Karpas-422 (cell line): ENCODE results near the gene LPAR1. TPM values are rescaled to one million over a fixed set of nuclear protein-coding genes. Genes with fewer than 3 reads are reported as not detected.

Experiments used
- DNase-seq: peaks from one replicate; pipeline ENCODE4 v3.0.0-alpha.2; 2015
- H2AFZ ChIP-seq: fragments of 200-600 bp; sonication (generic); 2 replicates; pipeline ENCODE4 v1.6.1; 2014; ENCODE audit warnings: antibody characterized with exemption, low read length, mixed read lengths
- H3K27ac ChIP-seq: fragments of 200-600 bp; sonication (generic); 2 replicates; pipeline ENCODE4 v1.5.1; 2014; ENCODE audit warnings: mild to moderate bottlenecking, low read length, moderate library complexity
- H3K27me3 ChIP-seq: fragments of 200-600 bp; sonication (generic); 2 replicates; pipeline ENCODE4 v1.6.1; 2014; ENCODE audit warnings: low read length, mixed read lengths
- H3K36me3 ChIP-seq: fragments of 200-600 bp; sonication (generic); 2 replicates; pipeline ENCODE4 v1.6.1; 2014; ENCODE audit warnings: low read length, mixed read lengths; ENCODE audit not compliant: insufficient read depth
- H3K4me1 ChIP-seq: fragments of 200-600 bp; sonication (generic); 2 replicates; pipeline ENCODE4 v1.6.1; 2014; ENCODE audit warnings: mild to moderate bottlenecking, low read length, mixed read lengths
- H3K4me2 ChIP-seq: fragments of 200-600 bp; sonication (generic); 2 replicates; pipeline ENCODE4 v1.6.1; 2014; ENCODE audit warnings: low read length, low read depth, mild to moderate bottlenecking; ENCODE audit not compliant: poor library complexity, severe bottlenecking
- H3K4me3 ChIP-seq: fragments of 200-600 bp; sonication (generic); 2 replicates; pipeline ENCODE4 v1.5.1; 2014; ENCODE audit warnings: mild to moderate bottlenecking, antibody characterized with exemption, low read length, mixed read lengths
- H3K79me2 ChIP-seq: fragments of 200-600 bp; sonication (generic); 2 replicates; pipeline ENCODE4 v1.6.1; 2014; ENCODE audit warnings: mild to moderate bottlenecking, low read length, mixed read lengths
- H3K9ac ChIP-seq: fragments of 200-600 bp; sonication (generic); 2 replicates; pipeline ENCODE4 v1.6.0; 2014; ENCODE audit warnings: low read length
- H3K9me2 ChIP-seq: fragments of 200-600 bp; sonication (generic), shearing (Covaris generic); replicated peaks from 2 replicates; pipeline ENCODE4 v1.6.0; 2014; ENCODE audit warnings: mild to moderate bottlenecking, low read length, moderate library complexity; ENCODE audit not compliant: insufficient read depth
- H3K9me3 ChIP-seq: fragments of 300-700, 200-600 bp; sonication (generic); 2 replicates; pipeline ENCODE4 v1.6.1; 2014; ENCODE audit warnings: low read length, mixed read lengths
- H4K20me1 ChIP-seq: fragments of 200-600 bp; sonication (generic); 2 replicates; pipeline ENCODE4 v1.6.1; 2014; ENCODE audit warnings: mild to moderate bottlenecking, antibody characterized with exemption, low read length, low read depth; ENCODE audit not compliant: insufficient read depth
- total RNA-seq: library from RNA; depleted of rRNA; stranded (reverse); fragments of >200 nt; shearing (Covaris generic); gene quantifications from 2 replicates; pipeline ENCODE4 v1.2.3, GENCODE V29; 2014; ENCODE audit warnings: low replicate concordance

LPAR1 gene
- total RNA-seq, 1 experiment from 2014 or later: not detected

- Histone ChIP-seq H3K79me2 (no peaks in the 10 kb centered on the region), H3K36me3 (no peaks in the 10 kb centered on the region), H3K27ac (no peak overlapping the region), H3K4me1 (no peaks in the 10 kb centered on the region), H3K4me2 (no peak overlapping the region), H2AFZ (no peak overlapping the region), H3K27me3 (no peaks in the 10 kb centered on the region), H3K9me3 (no peaks in the 10 kb centered on the region), H3K4me3 (no peak overlapping the region), H3K9ac (no peak overlapping the region), H3K9me2 (no peaks in the 10 kb centered on the region), H4K20me1 (no peaks in the 10 kb centered on the region)
- DNase-seq: no peak
Measured at GRCh38 chr9:111036429-111036789, 1.9 kb downstream of the LPAR1 start.

- no peaks in the 10 kb centered on the region for H4K20me1 ChIP-seq
- H3K9me2 ChIP-seq: no peaks in the 10 kb centered on the region
- no peaks in the 10 kb centered on the region for H3K27me3 ChIP-seq
- H3K27ac ChIP-seq: no peak overlapping the region
- H3K4me1 ChIP-seq: no peaks in the 10 kb centered on the region
- H3K9ac ChIP-seq: no peak overlapping the region
- no peaks in the 10 kb centered on the region for H3K36me3 ChIP-seq
- no peaks in the 10 kb centered on the region for H3K79me2 ChIP-seq
- H3K9me3 ChIP-seq: no peaks in the 10 kb centered on the region
- H3K4me2 ChIP-seq: no peak overlapping the region
- no peak for DNase-seq
- H3K4me3 ChIP-seq: no peak overlapping the region
- no peak overlapping the region for H2AFZ ChIP-seq
Measured at GRCh38 chr9:111035543-111036428, 2.5 kb downstream of the LPAR1 start.

- H3K4me3 ChIP-seq: no peak overlapping the region
- no peak for DNase-seq
- H3K9me3 ChIP-seq: no peaks in the 10 kb centered on the region
- no peaks in the 10 kb centered on the region for H3K4me1 ChIP-seq
- H2AFZ ChIP-seq: no peak overlapping the region
- no peaks in the 10 kb centered on the region for H3K9me2 ChIP-seq
- H3K9ac ChIP-seq: no peak overlapping the region
- H3K36me3 ChIP-seq: no peaks in the 10 kb centered on the region
- no peak overlapping the region for H3K27ac ChIP-seq
- H3K79me2 ChIP-seq: no peaks in the 10 kb centered on the region
- H3K4me2 ChIP-seq: no peak overlapping the region
- no peaks in the 10 kb centered on the region for H4K20me1 ChIP-seq
- H3K27me3 ChIP-seq: no peaks in the 10 kb centered on the region
Measured at GRCh38 chr9:111034898-111035539, 3.3 kb downstream of the LPAR1 start.

GRCh38 chr9:111034170-111034897 is 3.9 kb downstream of the LPAR1 start:
- H3K4me2 ChIP-seq: no peak overlapping the region
- no peak overlapping the region for H3K4me3 ChIP-seq
- no peaks in the 10 kb centered on the region for H3K9me2 ChIP-seq
- no peaks in the 10 kb centered on the region for H4K20me1 ChIP-seq
- H3K9ac ChIP-seq: no peak overlapping the region
- H3K9me3 ChIP-seq: no peaks in the 10 kb centered on the region
- H3K27ac ChIP-seq: no peak overlapping the region
- no peak overlapping the region for H2AFZ ChIP-seq
- no peaks in the 10 kb centered on the region for H3K79me2 ChIP-seq
- no peak for DNase-seq
- no peaks in the 10 kb centered on the region for H3K27me3 ChIP-seq
- no peaks in the 10 kb centered on the region for H3K36me3 ChIP-seq
- no peaks in the 10 kb centered on the region for H3K4me1 ChIP-seq

GRCh38 chr9:111030492-111030891 is 7.8 kb downstream of the LPAR1 start:
- Histone ChIP-seq H3K9me2 (no peaks in the 10 kb centered on the region), H4K20me1 (no peaks in the 10 kb centered on the region), H3K27ac (no peak overlapping the region), H3K4me1 (no peaks in the 10 kb centered on the region), H3K9ac (no peak overlapping the region), H3K9me3 (no peaks in the 10 kb centered on the region), H3K4me2 (no peak overlapping the region), H3K4me3 (no peak overlapping the region), H2AFZ (no peak overlapping the region), H3K79me2 (no peaks in the 10 kb centered on the region), H3K36me3 (no peaks in the 10 kb centered on the region), H3K27me3 (no peaks in the 10 kb centered on the region)
- no peak for DNase-seq

GRCh38 chr9:111029260-111029659 is 9.0 kb downstream of the LPAR1 start:
- no peaks in the 10 kb centered on the region for H3K4me1 ChIP-seq

GRCh38 chr9:111027798-111028197 is 10.5 kb downstream of the LPAR1 start:
- H2AFZ ChIP-seq: no peak overlapping the region
- no peaks in the 10 kb centered on the region for H4K20me1 ChIP-seq
- no peaks in the 10 kb centered on the region for H3K27me3 ChIP-seq
- H3K79me2 ChIP-seq: no peaks in the 10 kb centered on the region
- DNase-seq: no peak
- H3K4me2 ChIP-seq: no peak overlapping the region
- no peaks in the 10 kb centered on the region for H3K4me1 ChIP-seq
- no peak overlapping the region for H3K27ac ChIP-seq
- H3K9me2 ChIP-seq: no peaks in the 10 kb centered on the region
- no peak overlapping the region for H3K4me3 ChIP-seq
- H3K9me3 ChIP-seq: no peaks in the 10 kb centered on the region
- no peaks in the 10 kb centered on the region for H3K36me3 ChIP-seq
- H3K9ac ChIP-seq: no peak overlapping the region

More at GRCh38 chr9:111029260-111029659, 9.0 kb downstream of the LPAR1 start:
- H3K36me3 ChIP-seq: no peaks in the 10 kb centered on the region
- H3K27me3 ChIP-seq: no peaks in the 10 kb centered on the region
- H3K9me3 ChIP-seq: no peaks in the 10 kb centered on the region
- no peak overlapping the region for H3K4me2 ChIP-seq
- no peak overlapping the region for H2AFZ ChIP-seq
- H3K79me2 ChIP-seq: no peaks in the 10 kb centered on the region
- no peaks in the 10 kb centered on the region for H3K9me2 ChIP-seq
- no peak for DNase-seq
- no peak overlapping the region for H3K4me3 ChIP-seq
- no peak overlapping the region for H3K9ac ChIP-seq
- H3K27ac ChIP-seq: no peak overlapping the region
- H4K20me1 ChIP-seq: no peaks in the 10 kb centered on the region

- H3K79me2 ChIP-seq: no peaks in the 10 kb centered on the region
- no peaks in the 10 kb centered on the region for H3K27me3 ChIP-seq
- no peaks in the 10 kb centered on the region for H3K9me3 ChIP-seq
- no peaks in the 10 kb centered on the region for H3K9me2 ChIP-seq
- no peak overlapping the region for H3K9ac ChIP-seq
- H3K36me3 ChIP-seq: no peaks in the 10 kb centered on the region
- H3K4me2 ChIP-seq: no peak overlapping the region
- no peaks in the 10 kb centered on the region for H3K4me1 ChIP-seq
- H3K4me3 ChIP-seq: no peak overlapping the region
- no peak overlapping the region for H3K27ac ChIP-seq
- no peak overlapping the region for H2AFZ ChIP-seq
- H4K20me1 ChIP-seq: no peaks in the 10 kb centered on the region
- no peak for DNase-seq
Measured at GRCh38 chr9:111023128-111023527, 15.1 kb downstream of the LPAR1 start.
